Brain microvascular endothelial cell (primary cell): ENCODE results near the gene SKAP2.

Source experiments
- DNase-seq: peaks from one replicate; pipeline ENCODE4 v3.0.0-alpha.2; 2020
- H3K27ac ChIP-seq: fragments of 250-450 bp; sonication (Bioruptor Pico); 2 replicates; pipeline ENCODE4 v1.5.1; 2020; ENCODE audit warnings: mild to moderate bottlenecking, moderate library complexity
- H3K27me3 ChIP-seq: fragments of 250-450 bp; sonication (Bioruptor Pico); replicated peaks from 2 replicates; pipeline ENCODE4 v1.5.1; 2020; ENCODE audit warnings: mild to moderate bottlenecking
- H3K36me3 ChIP-seq: fragments of 250-450 bp; sonication (Bioruptor Pico); replicated peaks from 2 replicates; pipeline ENCODE4 v1.5.1; 2020; ENCODE audit warnings: mild to moderate bottlenecking
- H3K4me3 ChIP-seq: 2 replicates; pipeline ENCODE4 v1.5.1; 2011; ENCODE audit warnings: low read depth, mild to moderate bottlenecking, control low read depth, low read length, moderate library complexity
- in situ Hi-C: cut with HindIII; loops from 2 replicates; pipeline ENCODE4 v1.10.0; 2017; ENCODE audit warnings: low sequenced_read_pairs, low pct_ligation_motif_present
- TF ChIP-seq, protein P1 (sequence below): IDR thresholded peaks from 2 replicates; pipeline ENCODE4 v1.5.1; 2011; ENCODE audit warnings: low read depth, mild to moderate bottlenecking, moderate library complexity, low read length, control low read depth, inconsistent platforms; ENCODE audit errors: missing control alignments

SKAP2 gene

DNA sequence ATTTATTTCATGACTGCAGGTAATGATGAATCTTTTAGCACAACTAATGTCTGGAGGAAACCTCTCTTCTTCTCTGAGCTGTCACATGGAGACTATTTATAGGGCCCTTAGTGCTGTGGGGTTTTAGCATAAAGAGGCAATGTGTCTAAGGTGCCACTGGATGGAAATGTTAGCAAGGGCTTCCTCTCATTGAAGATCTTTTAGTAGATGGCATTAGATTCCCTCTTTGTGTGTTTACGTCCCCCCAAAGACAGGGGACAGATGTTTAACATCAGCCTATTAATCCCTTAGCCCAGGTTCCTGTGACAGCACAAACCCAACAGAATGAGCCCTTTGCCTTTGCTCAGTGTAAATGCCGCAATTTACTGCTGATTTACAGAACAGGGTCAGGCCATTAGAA is 208.6 kb downstream of the SKAP2 start:
- no peak overlapping the region for H3K27ac ChIP-seq
- H3K27me3 ChIP-seq: peaks cover 2% of the 10 kb centered on the region
- H3K4me3 ChIP-seq: no peak overlapping the region
- TF ChIP-seq, protein P1, sequence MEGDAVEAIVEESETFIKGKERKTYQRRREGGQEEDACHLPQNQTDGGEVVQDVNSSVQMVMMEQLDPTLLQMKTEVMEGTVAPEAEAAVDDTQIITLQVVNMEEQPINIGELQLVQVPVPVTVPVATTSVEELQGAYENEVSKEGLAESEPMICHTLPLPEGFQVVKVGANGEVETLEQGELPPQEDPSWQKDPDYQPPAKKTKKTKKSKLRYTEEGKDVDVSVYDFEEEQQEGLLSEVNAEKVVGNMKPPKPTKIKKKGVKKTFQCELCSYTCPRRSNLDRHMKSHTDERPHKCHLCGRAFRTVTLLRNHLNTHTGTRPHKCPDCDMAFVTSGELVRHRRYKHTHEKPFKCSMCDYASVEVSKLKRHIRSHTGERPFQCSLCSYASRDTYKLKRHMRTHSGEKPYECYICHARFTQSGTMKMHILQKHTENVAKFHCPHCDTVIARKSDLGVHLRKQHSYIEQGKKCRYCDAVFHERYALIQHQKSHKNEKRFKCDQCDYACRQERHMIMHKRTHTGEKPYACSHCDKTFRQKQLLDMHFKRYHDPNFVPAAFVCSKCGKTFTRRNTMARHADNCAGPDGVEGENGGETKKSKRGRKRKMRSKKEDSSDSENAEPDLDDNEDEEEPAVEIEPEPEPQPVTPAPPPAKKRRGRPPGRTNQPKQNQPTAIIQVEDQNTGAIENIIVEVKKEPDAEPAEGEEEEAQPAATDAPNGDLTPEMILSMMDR: no peak
- no peak for DNase-seq
- no peaks in the 10 kb centered on the region for H3K36me3 ChIP-seq
- in situ Hi-C loops: no loop called here

DNA sequence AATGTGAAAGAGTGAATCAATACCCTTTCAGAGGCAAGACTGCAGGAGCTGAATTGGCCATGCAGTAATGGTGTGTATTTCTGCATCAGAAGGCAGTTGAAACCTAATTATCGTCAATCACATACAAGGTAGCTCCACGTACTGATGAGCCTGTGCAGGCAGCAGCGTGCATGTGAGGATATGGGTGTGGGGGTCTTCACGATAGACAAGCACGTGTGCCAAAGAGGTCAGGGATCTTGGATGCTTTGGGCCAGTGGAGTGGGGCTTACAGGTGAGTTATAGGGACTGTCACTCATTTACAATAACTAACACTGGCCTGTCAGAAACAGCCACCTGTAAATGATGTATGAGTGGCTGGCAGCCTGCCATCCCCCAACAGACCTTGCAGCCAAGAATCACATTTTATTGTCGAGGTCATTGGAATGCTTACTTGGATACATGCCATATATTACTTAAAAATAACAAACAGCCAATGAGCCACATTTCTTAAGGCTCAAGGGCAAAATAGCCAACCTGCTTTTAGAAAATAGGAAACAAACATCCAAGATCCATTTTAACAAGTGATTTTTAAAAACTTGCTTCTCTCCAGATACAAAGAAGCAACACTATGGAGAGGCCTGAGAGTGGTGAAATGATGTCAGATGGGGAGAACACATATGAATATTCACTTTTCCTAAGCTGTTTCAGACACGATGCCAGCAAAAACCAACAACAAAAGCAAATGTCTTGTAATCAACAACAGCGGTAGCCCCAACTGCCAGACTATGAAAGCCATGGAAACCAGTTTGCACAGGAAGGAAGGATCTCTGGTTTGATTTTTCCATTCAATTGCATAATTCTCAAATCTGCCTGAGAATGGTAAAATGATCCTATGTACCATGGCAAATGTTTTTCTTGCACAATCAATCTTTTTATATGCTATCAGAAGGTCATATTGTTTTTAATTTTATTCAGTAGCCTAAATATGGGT is 210.7 kb downstream of the SKAP2 start:
- Histone ChIP-seq H3K27ac (no peak overlapping the region), H3K36me3 (no peaks in the 10 kb centered on the region), H3K4me3 (no peak overlapping the region), H3K27me3 (peaks cover 2% of the 10 kb centered on the region)
- TF ChIP-seq, protein P1: no peak
- in situ Hi-C loops: no loop called here
- no peak for DNase-seq

DNA sequence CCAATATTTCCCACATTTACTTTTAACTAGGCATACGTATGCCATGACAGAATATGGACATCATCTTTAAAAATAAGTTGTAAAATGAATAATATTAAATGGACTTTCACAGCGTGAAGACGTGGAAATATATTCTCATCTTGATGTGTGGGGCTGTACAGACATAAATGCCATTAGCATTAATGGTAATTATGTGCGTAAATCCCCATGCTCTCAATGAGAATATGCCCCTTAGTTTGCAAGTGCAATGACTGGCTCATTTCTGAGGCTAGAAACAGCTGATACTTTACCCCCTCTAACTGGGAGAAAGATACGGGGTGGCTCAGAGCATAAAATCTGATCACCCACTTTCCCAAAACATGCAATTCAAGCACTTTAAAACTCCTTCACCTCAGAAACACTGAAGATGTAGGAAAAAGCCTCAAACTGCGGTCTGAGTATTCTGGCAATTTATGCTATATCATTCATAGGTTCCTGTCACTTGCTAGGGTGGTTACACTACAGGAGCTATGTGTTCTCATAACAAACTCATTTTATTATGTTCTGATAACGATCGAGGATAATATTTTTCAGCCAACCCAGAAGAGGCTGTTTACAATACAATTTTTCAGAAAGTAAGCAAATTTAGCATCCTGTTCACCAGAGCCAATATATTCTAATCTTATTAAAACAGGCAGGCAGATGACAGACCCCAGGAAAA is 211.8 kb downstream of the SKAP2 start:
- H3K27me3 ChIP-seq: peaks cover 2% of the 10 kb centered on the region
- TF ChIP-seq, protein P1: no peak
- in situ Hi-C loops: no loop called here

DNA sequence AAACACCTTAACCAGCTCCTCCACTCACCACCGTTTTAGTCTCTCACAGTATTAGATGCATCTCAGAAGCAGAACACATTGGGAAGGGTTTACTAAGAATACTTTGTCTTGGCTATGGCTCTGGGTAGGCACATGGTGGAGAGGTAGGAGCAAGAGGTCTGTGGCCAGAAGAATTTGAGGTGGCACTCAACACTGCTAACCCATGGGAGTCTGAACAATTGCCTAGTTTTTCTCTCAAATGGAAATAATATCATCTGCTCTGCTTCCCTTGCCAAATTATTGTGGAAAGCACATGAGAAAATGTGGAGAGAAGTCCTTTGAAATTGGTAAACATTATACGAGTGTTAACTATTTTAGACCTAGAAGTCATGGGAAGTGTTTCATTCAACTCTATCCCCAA is 214.3 kb downstream of the SKAP2 start:
- in situ Hi-C loops: no loop called here
- Histone ChIP-seq H3K27ac (no peak overlapping the region), H3K36me3 (no peaks in the 10 kb centered on the region), H3K4me3 (no peak overlapping the region), H3K27me3 (no peaks in the 10 kb centered on the region)
- TF ChIP-seq, protein P1: no peak
- DNase-seq: no peak

More for the DNA sequence above, 211.8 kb downstream of the SKAP2 start:
- Histone ChIP-seq H3K36me3 (no peaks in the 10 kb centered on the region), H3K4me3 (no peak overlapping the region), H3K27ac (no peak overlapping the region)
- no peak for DNase-seq

DNA sequence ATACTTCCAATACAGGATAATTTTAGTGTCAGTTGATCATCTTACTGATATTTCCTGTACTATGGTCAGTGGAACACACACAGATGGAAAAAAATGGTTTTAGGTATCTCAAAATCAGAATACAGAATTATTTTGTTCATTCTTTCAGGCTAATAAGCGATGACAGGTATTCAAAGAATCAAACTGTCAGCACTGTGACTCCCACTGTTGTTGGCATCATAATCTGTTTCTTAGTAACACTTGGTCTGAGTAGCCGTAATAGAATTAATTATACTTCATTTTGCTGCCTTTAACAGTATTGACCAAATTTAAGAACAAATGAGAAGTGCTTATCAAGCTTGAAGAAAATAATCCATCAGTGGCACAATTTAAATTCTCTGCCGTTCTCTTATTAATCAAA is 215.0 kb downstream of the SKAP2 start:
- TF ChIP-seq, protein P1: no peak
- H3K27ac ChIP-seq: no peak overlapping the region
- in situ Hi-C loops: no loop called here
- H3K4me3 ChIP-seq: no peak overlapping the region
- H3K27me3 ChIP-seq: no peaks in the 10 kb centered on the region
- H3K36me3 ChIP-seq: no peaks in the 10 kb centered on the region
- no peak for DNase-seq
